AG09319 (cell line): ENCODE data around the gene NT5M.

Experiments
- DNase-seq: peaks from one replicate; pipeline ENCODE4 v3.0.0-alpha.2; 2010; ENCODE audit warnings: low read depth; ENCODE audit errors: extremely low read depth
- CTCF ChIP-seq: IDR thresholded peaks from 2 replicates; pipeline ENCODE4 v1.5.1; 2011; ENCODE audit warnings: low read depth, mild to moderate bottlenecking, inconsistent platforms, low read length, moderate library complexity

Gene NT5M

GRCh38 chr17:17387498-17388362 lies 84.6 kb downstream of the NT5M start:
- no peak; the same call in 1 of the 2 replicates for TF ChIP-seq CTCF
- DNase-seq, result no peak

- no peak for DNase-seq
- TF ChIP-seq CTCF, result no peak
These were observed 85.7 kb downstream of the NT5M start for GRCh38 chr17:17388657-17389496.

- TF ChIP-seq CTCF, result no peak
- DNase-seq, result no peak
These were observed 88.6 kb downstream of the NT5M start for GRCh38 chr17:17391668-17392370.

GRCh38 chr17:17393976-17394375 lies 90.8 kb downstream of the NT5M start:
- no peak for TF ChIP-seq CTCF
- no peak for DNase-seq

GRCh38 chr17:17394494-17394893 lies 91.3 kb downstream of the NT5M start:
- DNase-seq, result no peak
- no peak for TF ChIP-seq CTCF

GRCh38 chr17:17395246-17395802 lies 92.2 kb downstream of the NT5M start:
- TF ChIP-seq CTCF, result no peak
- no peak for DNase-seq
